Fibroblast of lung (primary cell): ENCODE results near the gene TP63. TPM values are rescaled to one million over a fixed set of nuclear protein-coding genes. Genes with fewer than 3 reads are reported as not detected.

Experiments
- DNase-seq, 2 donors: peaks; one replicate each; pipeline versions ENCODE4 v3.0.0 to v3.0.0-alpha.2; 2010; ENCODE audit warnings: low read depth in 2 of 2
- H2AFZ ChIP-seq: 2 replicates; pipeline ENCODE4 v1.5.1; 2012; ENCODE audit warnings: low read length, control low read depth, inconsistent platforms
- H3K27ac ChIP-seq: 2 replicates; pipeline ENCODE4 v1.5.1; 2011; ENCODE audit warnings: low read length, control low read depth; ENCODE audit not compliant: insufficient read depth
- H3K27me3 ChIP-seq: 2 replicates; pipeline ENCODE4 v1.5.1; 2011; ENCODE audit warnings: mild to moderate bottlenecking, low read length; ENCODE audit not compliant: control insufficient read depth, insufficient read depth
- H3K36me3 ChIP-seq: 2 replicates; pipeline ENCODE4 v1.5.1; 2011; ENCODE audit warnings: low read length; ENCODE audit not compliant: control insufficient read depth, insufficient read depth
- H3K4me1 ChIP-seq: 2 replicates; pipeline ENCODE4 v1.5.1; 2011; ENCODE audit warnings: low read length; ENCODE audit not compliant: control insufficient read depth, insufficient read depth; ENCODE audit errors: extremely low read depth
- H3K4me2 ChIP-seq: 2 replicates; pipeline ENCODE4 v1.5.1; 2011; ENCODE audit warnings: low read length, control low read depth; ENCODE audit not compliant: insufficient read depth; ENCODE audit errors: extremely low read depth
- H3K4me3 ChIP-seq, 4 experiments: fragments of 200-600 bp in 1 of 4; sonication (generic) in 1 of 4; replicated peaks in 1 of 4; 2 replicates each; pipeline ENCODE4 v1.5.1; 2011 to 2016; ENCODE audit warnings: low read length in 4 of 4, low read depth in 3 of 4, mild to moderate bottlenecking in 3 of 4, control low read depth in 2 of 4, inconsistent platforms in 1 of 4, mixed read lengths in 1 of 4; ENCODE audit not compliant: insufficient read depth in 1 of 4; ENCODE audit errors: control extremely low read depth in 1 of 4
- H3K79me2 ChIP-seq: 2 replicates; pipeline ENCODE4 v1.5.1; 2012; ENCODE audit warnings: mild to moderate bottlenecking, low read length, inconsistent platforms; ENCODE audit not compliant: control insufficient read depth, insufficient read depth
- H3K9ac ChIP-seq: 2 replicates; pipeline ENCODE4 v1.5.1; 2011; ENCODE audit warnings: mild to moderate bottlenecking, low read length, control low read depth; ENCODE audit not compliant: insufficient read depth
- H3K9me3 ChIP-seq: 2 replicates; pipeline ENCODE4 v1.5.1; 2012; ENCODE audit warnings: low read depth, low read length; ENCODE audit not compliant: control insufficient read depth, insufficient read depth
- H4K20me1 ChIP-seq: 2 replicates; pipeline ENCODE4 v1.5.1; 2011; ENCODE audit warnings: low read length; ENCODE audit not compliant: control insufficient read depth, insufficient read depth; ENCODE audit errors: extremely low read depth
- CTCF ChIP-seq, 2 donors: IDR thresholded peaks in 1 of 2; conservative IDR thresholded peaks in 1 of 2; 1 replicate in 1 of 2; 2 replicates in 1 of 2; pipeline ENCODE4 v1.5.1; 2011 to 2012; ENCODE audit warnings: low read length in 2 of 2, control low read depth in 1 of 2, inconsistent platforms in 1 of 2, low read depth in 1 of 2, mild to moderate bottlenecking in 1 of 2
- EZH2 ChIP-seq: IDR thresholded peaks from 2 replicates; pipeline ENCODE4 v1.5.1; 2012; ENCODE audit warnings: low read length, control low read depth, mild to moderate bottlenecking; ENCODE audit errors: missing control alignments
- polyA plus RNA-seq, 2 donors: library from polyadenylated mRNA; depleted of rRNA in 1 of 2; stranded (reverse) in 1 of 2; unstranded in 1 of 2; fragments of >200 nt; gene quantifications; 2 replicates each; pipeline ENCODE4 v1.2.1, GENCODE V29; 2011 to 2012; ENCODE audit warnings: missing spikeins in 1 of 2
- total RNA-seq: library from RNA; depleted of rRNA; stranded (reverse); fragments of >200 nt; gene quantifications from 2 replicates; pipeline ENCODE4 v1.2.1, GENCODE V29; 2014

Gene TP63
- total and polyA plus RNA-seq, 2 donors (not counting 1 experiment from before 2014, with no cell fraction given) = 0.06 TPM; not detected in 1

DNA sequence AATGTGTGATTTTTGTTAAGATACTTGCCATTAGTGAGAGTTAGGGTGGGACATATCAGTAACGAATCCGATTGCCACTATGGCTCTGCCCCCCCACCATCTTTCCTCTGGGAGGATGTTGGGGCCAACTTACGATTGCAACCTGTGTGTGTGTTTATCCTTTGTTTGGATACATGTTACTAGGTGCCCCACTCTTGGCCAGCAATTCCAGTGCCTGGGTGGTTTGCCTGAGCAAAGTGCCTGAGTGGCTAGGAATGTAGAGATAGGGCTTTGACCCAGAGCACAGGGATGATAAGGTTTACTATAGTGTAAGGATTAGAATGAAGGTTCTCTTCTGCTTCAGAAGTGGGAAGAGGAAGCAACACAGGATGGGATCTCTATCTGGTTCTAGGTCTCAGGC lies 231.8 kb downstream of the TP63 start:
- Histone ChIP-seq H3K79me2 (no peaks in the 10 kb centered on the region), H4K20me1 (no peaks in the 10 kb centered on the region), H3K27me3 (no peaks in the 10 kb centered on the region), H3K9me3 (no peaks in the 10 kb centered on the region), H3K9ac (no peak overlapping the region), H3K36me3 (no peaks in the 10 kb centered on the region), H3K4me2 (no peak overlapping the region), H3K4me3 (no peak overlapping the region), H3K4me1 (no peaks in the 10 kb centered on the region), H2AFZ (no peak overlapping the region), H3K27ac (no peak overlapping the region)
- no peak for TF ChIP-seq EZH2
- no peak for TF ChIP-seq CTCF (conservative IDR thresholded peaks at IDR 0.05 in 1 of 2, IDR thresholded peaks at IDR 0.05 in 1 of 2; ENCODE audit: low read depth in 1 of 2, low read length in 2 of 2)
- no peak for DNase-seq

- H2AFZ ChIP-seq = no peak overlapping the region
- no peaks in the 10 kb centered on the region for H3K79me2 ChIP-seq
- no peaks in the 10 kb centered on the region for H3K27me3 ChIP-seq
- TF ChIP-seq EZH2 (no peak), CTCF (conservative IDR thresholded peaks at IDR 0.05 in 1 of 2, IDR thresholded peaks at IDR 0.05 in 1 of 2; ENCODE audit: low read depth in 1 of 2, low read length in 2 of 2) (no peak)
- H3K27ac ChIP-seq = no peak overlapping the region
- H3K4me3 ChIP-seq = no peak overlapping the region
- H3K9me3 ChIP-seq = no peaks in the 10 kb centered on the region
- no peaks in the 10 kb centered on the region for H3K4me1 ChIP-seq
- H3K36me3 ChIP-seq = no peaks in the 10 kb centered on the region
- H4K20me1 ChIP-seq = no peaks in the 10 kb centered on the region
- H3K4me2 ChIP-seq = no peak overlapping the region
- no peak overlapping the region for H3K9ac ChIP-seq
- DNase-seq = no peak
These were observed 236.9 kb downstream of the TP63 start for GRCh38 chr3:189868061-189868460.

- H3K9me3 ChIP-seq = no peaks in the 10 kb centered on the region
- H3K4me2 ChIP-seq = no peak overlapping the region
- H3K27me3 ChIP-seq = no peaks in the 10 kb centered on the region
- no peak overlapping the region for H3K9ac ChIP-seq
- TF ChIP-seq CTCF (conservative IDR thresholded peaks at IDR 0.05 in 1 of 2, IDR thresholded peaks at IDR 0.05 in 1 of 2; ENCODE audit: low read depth in 1 of 2, low read length in 2 of 2) (no peak), EZH2 (no peak)
- H3K27ac ChIP-seq = no peak overlapping the region
- no peak overlapping the region for H3K4me3 ChIP-seq
- DNase-seq = no peak
- H3K4me1 ChIP-seq = no peaks in the 10 kb centered on the region
- H4K20me1 ChIP-seq = no peaks in the 10 kb centered on the region
- no peaks in the 10 kb centered on the region for H3K36me3 ChIP-seq
- no peaks in the 10 kb centered on the region for H3K79me2 ChIP-seq
- no peak overlapping the region for H2AFZ ChIP-seq
These were observed 238.0 kb downstream of the TP63 start for GRCh38 chr3:189869165-189869564.
